Measurements from ENCODE around the gene REEP2. TPM values are rescaled to one million over a fixed set of nuclear protein-coding genes. Genes with fewer than 3 reads are reported as not detected.
"Not testable (repeated sequence)": the region's sequence is repeated elsewhere in the genome, so short reads cannot be mapped to it uniquely, and the experiment has no call there.

Gene REEP2
- 2.3 and 2.4 TPM in 2 replicates for total RNA-seq (2014; rRNA removed; shearing (Covaris generic))
- polyA plus RNA-seq (2014; cell fraction: nucleus; rRNA removed), result 0.70 and 2.3 TPM in 2 replicates

GRCh38 chr5:138438724-138439476 lies at the start of gene REEP2:
Gene REEP2 (plus strand): TSS chr5:138439057. CDS start chr5:138439209, 152 bp downstream.
- peak; percentile 18 for DNase-seq (ENCODE audit: extremely low read depth, low read depth)

- DNase-seq (ENCODE audit: extremely low read depth, low read depth), result no peak
Measured at GRCh38 chr5:138389332-138389731, 49.5 kb upstream of the REEP2 start.

GRCh38 chr5:138389911-138390310 lies 48.9 kb upstream of the REEP2 start:
- DNase-seq (ENCODE audit: extremely low read depth, low read depth), result not testable (repeated sequence)

- no peak for DNase-seq (ENCODE audit: extremely low read depth, low read depth)
Measured at GRCh38 chr5:138391859-138392386, 46.9 kb upstream of the REEP2 start.

- DNase-seq (ENCODE audit: extremely low read depth, low read depth), result no peak
Measured at GRCh38 chr5:138402640-138403039, 36.2 kb upstream of the REEP2 start.

- no peak for DNase-seq (ENCODE audit: extremely low read depth, low read depth)
Measured at GRCh38 chr5:138408023-138408422, 30.8 kb upstream of the REEP2 start.

- peak; percentile 39 for DNase-seq (ENCODE audit: extremely low read depth, low read depth)
Measured at GRCh38 chr5:138410996-138411640, 27.7 kb upstream of the REEP2 start.

- DNase-seq (ENCODE audit: extremely low read depth, low read depth), result no peak
Measured at GRCh38 chr5:138418444-138418843, 20.4 kb upstream of the REEP2 start.

- no peak for DNase-seq (ENCODE audit: extremely low read depth, low read depth)
Measured at GRCh38 chr5:138425079-138425478, 13.8 kb upstream of the REEP2 start.

- no peak for DNase-seq (ENCODE audit: extremely low read depth, low read depth)
Measured at GRCh38 chr5:138435943-138436342, 2.9 kb upstream of the REEP2 start.

- no peak for DNase-seq (ENCODE audit: extremely low read depth, low read depth)
Measured at GRCh38 chr5:138438003-138438723, 694 bp upstream of the REEP2 start.

GRCh38 chr5:138439477-138440158 lies 761 bp downstream of the REEP2 start:
- DNase-seq (ENCODE audit: extremely low read depth, low read depth), result no peak

- no peak for DNase-seq (ENCODE audit: extremely low read depth, low read depth)
Measured at GRCh38 chr5:138440159-138441073, 1.6 kb downstream of the REEP2 start.

- no peak for DNase-seq (ENCODE audit: extremely low read depth, low read depth)
Measured at GRCh38 chr5:138441221-138441620, 2.4 kb downstream of the REEP2 start.

- no peak for DNase-seq (ENCODE audit: extremely low read depth, low read depth)
Measured at GRCh38 chr5:138444078-138444773, 5.4 kb downstream of the REEP2 start.

- no peak for DNase-seq (ENCODE audit: extremely low read depth, low read depth)
Measured at GRCh38 chr5:138444774-138445546, 6.1 kb downstream of the REEP2 start.

- DNase-seq (ENCODE audit: extremely low read depth, low read depth), result no peak
Measured at GRCh38 chr5:138445547-138446271, 6.9 kb downstream of the REEP2 start.
